ENCODE results near the gene GLRB.
"Not testable (repeated sequence)": the region's sequence is repeated elsewhere in the genome, so short reads cannot be mapped to it uniquely, and the experiment has no call there.

Gene GLRB

DNA sequence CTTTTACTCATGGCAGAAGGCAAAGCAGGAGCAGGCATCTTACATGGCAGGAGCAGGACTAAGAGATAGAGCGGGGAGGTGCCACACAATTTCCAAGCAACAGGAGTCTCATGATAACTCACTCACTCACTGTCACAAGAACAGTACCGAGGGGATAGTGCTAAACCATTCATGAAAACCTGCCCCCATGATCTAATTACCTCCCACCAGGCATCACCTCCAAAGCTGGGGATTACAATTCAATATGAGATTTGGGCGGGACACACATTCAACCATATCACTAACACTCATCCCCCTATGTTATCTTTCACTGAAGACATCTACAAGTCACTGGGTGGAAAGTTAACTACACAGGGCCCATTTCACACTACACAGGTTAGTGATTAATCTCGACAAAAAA lies 25.4 kb upstream of the GLRB start:
- TF ChIP-seq, protein P1, sequence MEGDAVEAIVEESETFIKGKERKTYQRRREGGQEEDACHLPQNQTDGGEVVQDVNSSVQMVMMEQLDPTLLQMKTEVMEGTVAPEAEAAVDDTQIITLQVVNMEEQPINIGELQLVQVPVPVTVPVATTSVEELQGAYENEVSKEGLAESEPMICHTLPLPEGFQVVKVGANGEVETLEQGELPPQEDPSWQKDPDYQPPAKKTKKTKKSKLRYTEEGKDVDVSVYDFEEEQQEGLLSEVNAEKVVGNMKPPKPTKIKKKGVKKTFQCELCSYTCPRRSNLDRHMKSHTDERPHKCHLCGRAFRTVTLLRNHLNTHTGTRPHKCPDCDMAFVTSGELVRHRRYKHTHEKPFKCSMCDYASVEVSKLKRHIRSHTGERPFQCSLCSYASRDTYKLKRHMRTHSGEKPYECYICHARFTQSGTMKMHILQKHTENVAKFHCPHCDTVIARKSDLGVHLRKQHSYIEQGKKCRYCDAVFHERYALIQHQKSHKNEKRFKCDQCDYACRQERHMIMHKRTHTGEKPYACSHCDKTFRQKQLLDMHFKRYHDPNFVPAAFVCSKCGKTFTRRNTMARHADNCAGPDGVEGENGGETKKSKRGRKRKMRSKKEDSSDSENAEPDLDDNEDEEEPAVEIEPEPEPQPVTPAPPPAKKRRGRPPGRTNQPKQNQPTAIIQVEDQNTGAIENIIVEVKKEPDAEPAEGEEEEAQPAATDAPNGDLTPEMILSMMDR (IDR thresholded peaks at IDR 0.05; ENCODE audit: insufficient read depth, low read depth, low read length, missing control alignments), result no peak
- H3K4me3 ChIP-seq (ENCODE audit: low read depth, low read length), result no peak overlapping the region
- no peak for DNase-seq (ENCODE audit: low read depth)

DNA sequence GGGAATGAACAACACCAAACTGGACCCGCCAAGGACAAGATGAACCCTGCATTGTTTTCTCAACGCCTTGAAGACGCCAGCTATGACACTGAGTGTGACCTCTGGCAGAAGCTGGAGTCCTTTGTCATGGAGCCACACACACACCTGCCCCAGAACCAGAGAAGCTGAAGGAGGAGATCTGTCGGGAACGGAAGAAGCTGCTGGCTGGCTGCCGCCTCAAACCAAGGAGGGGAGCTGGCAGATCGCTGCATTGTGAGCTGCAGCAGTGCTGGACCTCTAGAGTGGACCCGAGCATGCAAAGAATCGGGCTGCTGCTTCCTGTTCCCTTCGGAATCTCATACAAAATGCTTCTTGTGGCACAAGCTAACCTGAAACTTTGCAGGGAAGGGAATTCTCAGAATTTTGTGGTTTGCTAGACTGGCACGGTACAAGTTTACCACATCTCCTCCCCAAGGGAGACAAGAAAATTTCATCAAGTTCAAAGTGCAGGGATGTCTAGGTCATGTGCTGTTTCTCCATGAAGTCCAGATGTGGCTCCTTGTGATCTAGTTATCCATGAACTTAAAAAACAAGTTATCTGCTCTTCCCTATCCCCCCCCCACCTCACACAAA lies 23.4 kb upstream of the GLRB start:
- TF ChIP-seq, protein P1 (IDR thresholded peaks at IDR 0.05; ENCODE audit: insufficient read depth, low read depth, low read length, missing control alignments), result no peak
- no peak overlapping the region for H3K4me3 ChIP-seq (ENCODE audit: low read depth, low read length)
- DNase-seq (ENCODE audit: low read depth), result no peak

DNA sequence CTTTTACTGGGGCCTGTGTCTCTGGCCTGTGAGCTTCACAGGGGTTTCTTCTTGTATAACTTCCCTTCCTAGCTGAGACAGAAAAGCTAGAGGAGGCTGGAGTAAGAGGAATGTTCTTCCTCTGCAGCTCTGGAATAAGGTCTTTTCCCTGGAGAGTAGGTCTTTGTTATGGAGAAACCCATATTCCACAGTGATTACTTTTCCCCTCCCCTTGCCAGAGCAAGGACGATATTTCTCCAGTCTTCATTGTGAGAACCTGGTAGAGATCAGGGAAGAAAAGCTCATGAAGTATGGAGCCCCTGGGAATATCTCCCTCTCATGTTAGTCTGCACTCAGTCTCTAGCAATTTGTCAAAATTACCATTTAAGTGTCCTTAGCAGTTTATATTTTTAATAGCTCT lies 18.7 kb upstream of the GLRB start:
- TF ChIP-seq, protein P1 (IDR thresholded peaks at IDR 0.05; ENCODE audit: insufficient read depth, low read depth, low read length, missing control alignments), result no peak
- H3K4me3 ChIP-seq (ENCODE audit: low read depth, low read length), result no peak overlapping the region
- no peak for DNase-seq (ENCODE audit: low read depth)

DNA sequence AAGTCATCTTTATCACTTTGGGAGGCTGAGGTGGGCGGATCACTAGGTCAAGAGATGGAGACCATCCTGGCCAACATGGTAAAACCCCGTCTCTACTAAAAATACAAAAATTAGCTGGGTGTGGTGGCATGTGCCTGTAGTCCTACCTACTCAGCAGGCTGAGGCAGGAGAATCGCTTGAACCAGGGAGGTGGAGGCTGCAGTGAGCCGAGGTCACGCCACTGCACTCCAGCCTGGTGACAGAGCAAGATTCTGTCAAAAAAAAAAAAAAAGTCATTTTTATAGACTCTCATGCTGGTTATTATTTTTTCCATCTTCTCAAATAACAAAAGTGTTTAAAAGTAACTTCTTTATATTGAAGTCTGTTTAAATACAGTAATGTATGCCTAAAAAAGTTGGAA lies 17.1 kb upstream of the GLRB start:
- DNase-seq (ENCODE audit: low read depth); H3K4me3 ChIP-seq (ENCODE audit: low read depth, low read length): not testable (repeated sequence)

DNA sequence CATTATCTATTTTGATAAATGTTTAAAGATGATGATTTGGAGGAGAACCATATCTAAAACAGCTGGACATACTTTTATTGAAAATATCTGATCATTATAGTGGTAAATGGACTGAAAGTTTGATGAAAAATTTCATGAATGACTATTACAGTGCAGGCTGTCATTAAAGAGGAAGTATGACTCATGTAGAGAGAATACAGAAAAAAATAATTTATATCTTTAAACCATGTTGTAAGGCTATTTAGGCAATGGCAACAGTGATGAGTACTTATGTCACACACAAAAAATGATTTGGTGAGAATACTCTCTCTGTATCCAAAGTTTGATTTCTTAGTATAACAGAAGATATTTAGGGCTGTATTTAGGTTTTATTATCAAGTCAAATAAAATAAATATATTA lies 3.9 kb upstream of the GLRB start:
- DNase-seq (ENCODE audit: low read depth), result no peak
- TF ChIP-seq, protein P1 (IDR thresholded peaks at IDR 0.05; ENCODE audit: insufficient read depth, low read depth, low read length, missing control alignments), result no peak

DNA sequence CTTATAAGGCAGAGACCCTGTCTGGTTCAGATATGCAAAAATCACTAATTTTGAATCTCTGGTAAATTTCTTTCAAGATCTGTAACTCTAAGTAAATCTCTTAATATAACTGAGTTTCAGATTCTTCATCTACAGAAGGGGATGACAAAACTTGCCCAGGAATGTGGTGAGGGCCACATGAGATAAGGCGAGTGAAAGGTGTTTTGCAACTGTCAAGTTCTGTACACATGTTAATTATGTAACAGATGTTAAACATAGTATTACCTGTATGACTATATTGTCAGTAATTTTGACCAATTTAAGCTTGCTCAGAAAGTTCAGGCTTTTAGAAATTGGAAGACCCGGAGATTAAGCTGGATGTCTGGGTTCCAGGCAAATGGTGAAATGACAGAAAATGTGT lies 549 bp upstream of the GLRB start:
- TF ChIP-seq, protein P1 (IDR thresholded peaks at IDR 0.05; ENCODE audit: insufficient read depth, low read depth, low read length, missing control alignments), result no peak
- no peak overlapping the region for H3K4me3 ChIP-seq (ENCODE audit: low read depth, low read length)
- DNase-seq (ENCODE audit: low read depth), result no peak

More for the DNA sequence above, 3.9 kb upstream of the GLRB start:
- H3K4me3 ChIP-seq (ENCODE audit: low read depth, low read length), result no peak overlapping the region

DNA sequence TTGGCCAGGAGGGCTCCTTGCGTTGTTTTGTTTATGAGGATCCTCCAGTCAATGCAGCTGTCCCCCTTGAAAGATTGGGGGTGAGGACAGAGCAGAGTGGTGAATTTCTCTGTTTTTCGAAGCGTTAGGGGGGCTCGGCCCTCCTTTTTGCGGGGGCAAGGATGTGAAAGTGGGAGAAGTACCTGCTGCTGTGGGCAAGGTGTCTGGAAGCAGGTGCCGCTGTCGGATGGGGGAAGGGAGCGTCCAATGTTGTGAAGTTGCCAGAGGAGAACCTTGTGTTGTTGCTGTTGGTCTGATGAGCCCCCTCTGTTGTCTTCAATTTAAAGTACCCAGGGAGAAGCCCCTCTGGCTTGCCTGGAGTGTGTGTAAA lies 613 bp downstream of the GLRB start:
- DNase-seq (ENCODE audit: low read depth), result no peak
- TF ChIP-seq, protein P1 (IDR thresholded peaks at IDR 0.05; ENCODE audit: insufficient read depth, low read depth, low read length, missing control alignments), result no peak
- H3K4me3 ChIP-seq (ENCODE audit: low read depth, low read length), result no peak overlapping the region

Data from GM12865 (cell line).